ENCODE results near the gene HPS1. TPM values are rescaled to one million over a fixed set of nuclear protein-coding genes. Genes with fewer than 3 reads are reported as not detected.

HPS1 gene
- total RNA-seq, 1 experiment from 2014 or later = 31.1 TPM

DNA sequence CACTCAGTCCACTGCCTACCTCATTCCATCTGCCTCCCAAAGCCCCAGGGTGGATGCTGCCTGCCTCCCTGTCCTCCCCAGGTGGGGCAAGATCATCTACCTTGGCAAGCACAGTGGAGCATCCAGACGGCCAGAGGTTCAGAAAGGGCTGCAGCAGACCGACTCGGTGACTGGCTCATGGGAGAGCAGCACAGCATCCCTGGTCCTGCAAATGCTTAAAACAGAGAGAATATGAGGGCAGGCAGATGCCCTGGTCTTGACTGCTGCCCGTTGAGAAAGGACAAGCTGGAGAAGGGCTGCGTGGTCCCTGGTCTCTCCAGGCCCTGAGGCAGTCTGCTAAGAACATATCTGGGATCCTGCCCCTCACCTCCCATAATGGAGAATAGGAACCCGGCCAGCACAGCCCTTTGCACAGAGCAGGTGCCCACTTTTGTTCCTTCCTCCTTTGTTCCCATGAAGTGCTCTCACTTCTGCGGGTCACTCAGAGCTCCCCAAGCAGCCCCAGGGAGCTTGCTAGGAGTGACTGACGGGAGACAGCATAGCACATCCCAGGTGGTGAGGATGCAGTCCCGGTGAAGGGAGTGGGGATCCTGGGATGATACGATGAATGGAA, 1.4 kb downstream of the HPS1 start:
- in situ Hi-C loops (cut with HindIII; ENCODE audit: low pct_unique_long_range_greater_than_20kb, low sequenced_read_pairs) = no loop called here

DNA sequence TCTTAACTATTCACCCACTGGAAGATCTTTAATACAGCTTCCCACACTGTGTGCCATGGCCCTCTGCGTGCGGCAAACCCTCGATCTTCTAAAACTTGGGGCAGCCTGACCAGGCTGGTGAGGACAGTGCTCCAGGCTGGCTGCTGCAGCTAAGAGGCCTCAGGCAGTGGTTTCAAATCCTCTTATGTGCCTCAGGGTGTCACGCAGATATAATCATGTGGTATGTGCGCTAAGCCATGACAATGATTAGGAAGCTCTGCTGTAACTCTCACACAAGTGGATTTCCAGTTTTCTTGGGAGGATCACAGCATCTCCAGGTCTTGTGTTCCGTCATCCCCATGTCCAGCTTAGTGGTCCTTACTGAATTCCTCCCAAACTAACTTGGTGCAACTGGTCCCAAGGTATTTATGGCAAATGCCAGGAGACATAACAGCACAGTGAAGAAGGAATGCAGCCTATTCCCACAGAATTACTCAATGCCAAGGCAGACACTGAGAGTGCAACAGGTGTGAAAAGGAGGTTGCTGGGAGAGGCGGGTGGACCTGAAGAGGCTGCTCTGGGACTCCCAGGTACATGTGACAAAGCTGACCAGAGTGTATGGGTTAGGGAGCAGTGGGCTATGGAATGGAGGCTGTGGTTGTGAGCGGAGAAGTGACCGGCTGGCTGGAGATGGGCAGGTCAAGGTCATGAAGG, 2.3 kb downstream of the HPS1 start:
- DNase-seq (ENCODE audit: low read depth, low spot score) = no peak
- in situ Hi-C loops (cut with HindIII; ENCODE audit: low pct_unique_long_range_greater_than_20kb, low sequenced_read_pairs) = no loop called here

More for the DNA sequence above, 1.4 kb downstream of the HPS1 start:
- DNase-seq (ENCODE audit: low read depth, low spot score) = no peak

DNA sequence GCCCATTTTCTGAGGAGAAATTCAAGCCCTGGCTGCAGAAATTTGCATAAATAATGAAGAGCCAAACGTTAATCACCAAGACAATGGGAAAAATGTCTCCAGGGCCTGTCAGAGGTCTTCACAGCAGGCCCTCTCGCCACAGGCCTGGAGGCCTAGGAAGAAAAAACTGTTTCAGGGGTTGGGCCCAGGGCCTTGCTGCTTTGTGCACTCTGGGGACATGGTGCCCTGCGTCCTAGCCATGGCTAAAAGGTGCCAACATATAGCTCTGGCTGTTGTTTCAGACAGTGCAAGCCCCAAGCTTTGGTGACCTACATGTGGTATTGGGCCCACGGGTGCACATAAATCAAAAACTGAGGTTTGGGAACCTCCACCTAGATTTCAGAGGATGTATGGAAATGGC, 8.0 kb downstream of the HPS1 start:
- no peak for DNase-seq (ENCODE audit: low read depth, low spot score)
- in situ Hi-C loops (cut with HindIII; ENCODE audit: low pct_unique_long_range_greater_than_20kb, low sequenced_read_pairs) = no loop called here

DNA sequence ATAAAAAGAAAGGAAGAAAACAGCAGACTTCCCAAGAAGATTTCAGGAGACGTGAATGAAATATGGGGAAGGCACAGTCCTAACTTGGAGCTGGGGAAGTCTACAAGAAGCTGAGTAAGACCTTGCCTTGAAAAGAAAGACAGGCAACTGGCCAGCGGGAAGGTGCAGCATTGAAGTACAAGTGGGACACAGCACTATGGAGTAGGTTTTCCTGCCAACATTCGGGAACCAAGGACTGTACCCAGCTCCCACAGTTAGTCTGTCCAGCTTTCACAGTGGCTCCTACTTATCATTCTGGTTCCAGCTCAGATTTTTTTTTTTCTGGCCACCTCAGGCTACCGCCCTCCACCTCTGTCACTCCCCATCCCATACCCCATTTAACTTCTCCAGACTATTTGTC, 10.0 kb downstream of the HPS1 start:
- in situ Hi-C loops (cut with HindIII; ENCODE audit: low pct_unique_long_range_greater_than_20kb, low sequenced_read_pairs) = no loop called here
- DNase-seq (ENCODE audit: low read depth, low spot score) = no peak

DNA sequence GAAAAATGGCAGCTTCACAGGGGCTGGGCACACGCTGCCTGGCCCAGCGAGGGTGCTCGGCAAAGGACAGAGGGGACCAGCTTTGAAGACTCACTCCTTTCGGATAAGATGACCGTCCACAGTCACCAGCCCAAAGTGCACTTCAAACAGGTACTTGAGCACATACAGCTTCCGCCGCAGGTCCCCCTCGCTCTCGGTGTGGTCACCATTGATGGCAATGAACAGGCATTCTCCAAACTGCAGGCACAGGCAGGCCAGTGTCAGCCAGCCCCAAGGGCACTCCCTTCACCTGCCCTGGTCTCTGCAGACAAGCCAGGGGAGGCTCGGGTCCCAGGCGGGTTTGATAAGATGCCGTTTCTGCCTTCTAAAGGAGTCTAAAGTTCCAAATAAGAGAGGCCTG, 11.6 kb downstream of the HPS1 start:
- no peak for DNase-seq (ENCODE audit: low read depth, low spot score)
- in situ Hi-C loops (cut with HindIII; ENCODE audit: low pct_unique_long_range_greater_than_20kb, low sequenced_read_pairs) = no loop called here

DNA sequence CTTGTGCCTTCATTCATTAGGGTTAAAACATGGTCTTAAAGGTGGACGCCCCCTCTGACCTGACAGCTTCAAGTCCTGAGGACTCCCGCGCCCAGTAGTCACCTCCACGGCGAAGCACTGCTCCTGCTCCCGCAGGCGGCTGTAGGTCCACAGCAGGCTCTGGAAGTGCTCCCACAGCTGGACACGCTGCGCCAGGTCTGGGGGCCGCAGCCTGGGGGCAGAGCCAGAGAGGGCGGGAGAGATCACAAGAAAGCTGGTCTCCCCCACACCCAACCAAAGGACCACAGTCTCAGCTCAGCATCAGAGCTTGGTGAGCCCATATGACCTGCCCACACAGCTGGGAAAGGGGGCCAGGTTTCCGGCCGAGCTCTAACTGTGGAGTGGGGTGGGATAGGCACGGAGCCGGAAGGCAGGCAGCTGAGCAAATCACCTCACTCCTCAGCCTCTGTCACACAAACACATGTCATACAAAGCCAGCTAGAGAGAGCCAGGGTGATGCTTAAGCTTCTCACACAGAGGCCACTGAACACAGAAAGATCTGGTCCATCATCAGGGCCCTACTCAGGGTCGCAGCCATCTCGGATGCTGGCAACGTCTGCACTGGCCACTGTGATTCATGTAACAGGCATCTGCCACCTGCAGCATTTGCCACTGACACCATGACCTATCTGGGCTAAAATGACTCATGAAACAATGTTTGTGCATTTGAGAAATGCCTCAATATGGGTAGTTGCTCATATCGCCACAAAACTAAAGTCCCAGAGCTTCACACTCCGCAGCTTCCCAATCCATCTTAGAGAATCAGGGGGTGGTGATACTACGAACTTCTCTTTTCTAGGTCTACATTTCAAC, 12.6 kb downstream of the HPS1 start:
- DNase-seq (ENCODE audit: low read depth, low spot score) = no peak
- in situ Hi-C loops (cut with HindIII; ENCODE audit: low pct_unique_long_range_greater_than_20kb, low sequenced_read_pairs) = no loop called here

DNA sequence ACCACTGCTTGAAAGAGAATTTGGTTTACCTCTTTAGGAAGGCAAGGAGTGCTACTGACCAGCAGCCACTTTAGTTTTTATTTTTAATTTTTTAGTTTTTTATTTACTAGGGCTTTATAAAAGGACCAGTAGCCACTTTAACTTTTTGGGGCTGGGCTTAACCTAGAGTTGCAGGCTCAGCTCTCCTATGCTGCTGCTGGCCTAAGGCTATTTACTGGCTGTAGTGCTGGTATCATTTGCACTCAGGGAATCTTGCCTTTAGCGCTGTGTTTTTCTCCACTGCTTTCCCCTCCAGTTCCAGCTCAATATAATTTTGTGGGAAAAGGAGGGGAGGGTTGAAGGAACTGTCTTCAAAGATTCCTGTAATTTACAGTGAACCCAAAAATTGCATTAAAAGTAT, 13.4 kb downstream of the HPS1 start:
- no peak for DNase-seq (ENCODE audit: low read depth, low spot score)
- in situ Hi-C loops (cut with HindIII; ENCODE audit: low pct_unique_long_range_greater_than_20kb, low sequenced_read_pairs) = no loop called here

DNA sequence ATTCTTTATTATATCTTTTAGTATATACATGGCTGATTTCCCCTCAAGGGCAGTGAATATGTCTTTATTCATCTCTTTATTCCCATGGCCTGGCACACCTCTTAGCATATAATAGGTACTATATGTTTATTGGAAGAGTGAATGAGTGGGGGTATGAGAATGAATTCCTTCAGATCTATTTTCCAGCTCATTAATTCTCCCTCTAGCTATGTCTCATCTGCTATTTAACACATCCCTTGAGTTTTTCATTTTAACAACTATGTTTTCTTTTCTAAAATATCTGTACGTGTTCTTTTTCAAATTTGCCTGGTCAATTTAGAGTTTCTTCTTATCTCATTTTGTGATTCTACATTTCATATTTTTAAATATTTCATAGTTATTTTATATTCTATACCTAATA, 14.4 kb downstream of the HPS1 start:
- in situ Hi-C loops (cut with HindIII; ENCODE audit: low pct_unique_long_range_greater_than_20kb, low sequenced_read_pairs) = no loop called here
- DNase-seq (ENCODE audit: low read depth, low spot score) = no peak

DNA sequence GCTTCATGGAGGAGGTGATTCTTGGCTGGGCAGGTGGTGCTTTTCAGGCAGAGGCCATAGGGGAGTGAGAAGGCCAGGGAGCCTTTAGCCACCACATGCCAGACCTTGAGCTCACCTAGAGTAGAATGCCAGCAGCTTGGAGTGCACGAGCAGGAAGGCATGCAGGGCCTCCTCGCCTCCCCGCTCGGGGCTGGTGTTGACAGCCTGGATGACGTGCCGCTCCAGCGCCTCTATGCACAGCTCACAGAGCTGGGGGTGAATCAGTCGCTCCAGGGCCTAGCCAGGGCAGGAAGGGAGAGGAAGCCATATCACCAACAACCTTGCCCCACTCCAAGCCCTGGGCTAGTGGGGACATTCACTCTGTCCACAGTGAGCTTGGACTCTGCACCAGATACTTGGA, 15.7 kb downstream of the HPS1 start:
- no peak for DNase-seq (ENCODE audit: low read depth, low spot score)
- in situ Hi-C loops (cut with HindIII; ENCODE audit: low pct_unique_long_range_greater_than_20kb, low sequenced_read_pairs) = no loop called here

DNA sequence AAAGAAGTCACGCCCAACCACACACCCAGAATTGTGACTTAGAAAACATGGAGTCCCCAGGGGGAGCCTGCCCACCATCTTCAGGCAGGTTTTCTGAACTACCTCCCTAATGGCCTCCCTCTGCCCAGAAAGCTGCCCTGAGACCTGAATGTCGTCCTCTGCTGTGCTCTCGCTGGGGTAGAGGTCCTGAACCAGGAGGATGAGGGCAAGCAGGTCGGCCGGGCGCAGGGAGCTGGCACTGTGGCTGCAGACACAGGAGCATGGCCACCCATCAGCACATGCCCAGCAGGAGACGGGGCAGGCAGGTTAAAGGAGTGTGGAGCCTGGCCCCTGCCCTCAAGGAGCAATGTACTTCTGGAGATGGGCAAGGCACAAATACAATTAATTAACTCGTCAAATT, 16.3 kb downstream of the HPS1 start:
- in situ Hi-C loops (cut with HindIII; ENCODE audit: low pct_unique_long_range_greater_than_20kb, low sequenced_read_pairs) = no loop called here
- no peak for DNase-seq (ENCODE audit: low read depth, low spot score)

DNA sequence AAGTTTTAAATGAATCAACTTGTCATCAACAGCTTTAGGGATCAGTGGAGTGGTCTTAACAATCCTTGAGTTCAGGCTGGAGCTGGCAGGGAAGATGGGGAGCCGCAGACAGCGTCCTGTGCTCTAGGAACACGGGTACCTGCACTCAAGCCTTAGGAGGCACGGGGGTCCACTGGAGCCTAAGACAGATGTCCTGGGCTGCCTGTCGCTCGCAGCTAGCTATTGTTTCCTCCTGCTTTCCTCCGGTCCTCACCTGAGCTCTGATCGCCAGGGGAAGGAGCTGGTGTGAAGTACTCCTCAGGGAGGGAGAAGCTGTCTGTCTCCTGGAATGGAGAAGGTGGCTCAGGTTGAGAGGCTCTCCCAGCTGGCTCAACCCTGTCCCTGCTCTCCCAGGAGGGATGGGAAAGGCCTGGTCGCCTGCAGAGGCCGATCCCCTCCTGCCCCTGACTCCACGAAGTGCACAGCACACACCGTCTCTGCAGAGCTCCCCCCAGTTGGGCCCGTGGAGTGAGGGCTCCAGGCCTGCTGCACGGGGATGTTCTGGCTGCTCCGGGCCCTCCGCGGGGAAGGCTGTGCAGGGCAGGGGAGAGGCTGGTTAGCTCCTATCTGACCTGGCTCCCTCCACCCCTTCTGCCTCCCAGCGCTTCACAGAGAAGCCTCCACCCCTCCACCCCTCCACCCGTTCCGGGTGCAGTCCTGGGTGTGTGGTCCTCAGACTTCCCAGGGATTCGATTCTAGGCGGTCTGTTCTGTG, 17.2 kb downstream of the HPS1 start:
- in situ Hi-C loops (cut with HindIII; ENCODE audit: low pct_unique_long_range_greater_than_20kb, low sequenced_read_pairs) = no loop called here
- DNase-seq (ENCODE audit: low read depth, low spot score) = no peak

DNA sequence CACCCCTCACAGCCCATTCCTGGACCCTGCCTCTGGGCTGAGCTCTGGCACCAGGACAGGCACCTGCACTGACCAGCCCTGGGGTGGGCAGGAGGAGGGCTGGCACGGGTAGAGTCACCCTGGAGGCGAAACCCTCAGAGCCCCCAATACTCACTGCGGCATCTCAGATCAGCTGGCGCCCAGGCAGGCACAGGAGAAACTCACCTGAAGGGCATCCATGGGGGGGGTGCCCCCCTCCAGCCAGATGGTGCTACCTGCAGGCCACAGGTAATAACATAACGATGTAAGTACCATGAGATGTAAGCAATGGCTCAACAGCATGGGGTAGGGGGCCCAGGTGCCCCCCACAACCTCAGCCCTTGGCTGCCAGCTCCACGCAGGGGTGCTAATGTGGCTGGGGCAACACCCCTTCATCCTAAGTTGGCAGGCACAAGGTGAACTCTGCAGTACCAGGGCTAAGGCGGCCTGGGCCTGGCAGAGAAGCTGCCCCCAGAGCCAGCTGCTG, 19.7 kb downstream of the HPS1 start:
- DNase-seq (ENCODE audit: low read depth, low spot score) = no peak
- in situ Hi-C loops (cut with HindIII; ENCODE audit: low pct_unique_long_range_greater_than_20kb, low sequenced_read_pairs) = no loop called here

DNA sequence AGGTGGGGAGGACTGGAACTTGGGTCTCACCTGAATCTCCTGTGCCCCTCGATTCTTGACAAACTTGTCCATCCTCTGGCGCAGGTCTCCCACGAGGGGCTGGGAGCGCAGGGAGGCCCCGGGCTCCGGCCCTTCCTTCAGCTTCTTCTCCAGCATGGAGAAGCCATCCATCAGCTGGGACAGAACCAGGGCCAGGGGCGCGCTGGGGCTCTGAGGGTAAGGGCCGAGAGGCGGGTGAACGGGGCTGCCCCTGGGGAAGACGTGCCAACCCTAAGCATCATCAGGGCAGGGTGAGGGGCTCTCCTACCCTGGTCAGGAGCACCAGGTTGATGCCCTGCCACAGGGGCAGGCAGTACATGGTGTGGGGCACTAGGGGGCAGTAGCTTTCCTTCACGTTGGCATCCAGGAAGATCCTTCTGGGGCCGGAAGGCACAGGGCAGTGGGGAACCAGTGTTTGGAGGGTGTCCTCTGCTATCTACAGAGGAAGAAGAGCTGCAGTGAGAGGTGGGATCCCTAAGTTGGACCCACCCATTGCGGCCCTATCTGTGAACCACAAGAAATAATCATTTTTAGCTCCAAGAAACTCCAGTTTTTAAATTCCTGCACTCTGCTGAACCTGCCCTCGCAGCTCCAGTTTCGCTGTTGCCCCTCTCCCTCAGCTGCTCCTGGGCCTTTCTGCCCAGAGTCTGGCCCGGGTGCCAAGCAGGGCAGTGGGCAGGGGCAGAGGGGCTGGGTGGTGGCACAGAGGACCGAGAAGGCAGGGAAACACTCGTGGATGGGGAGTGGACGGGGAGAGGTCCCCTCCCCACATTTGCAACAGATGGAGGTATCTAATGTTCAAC, 21.0 kb downstream of the HPS1 start:
- DNase-seq (ENCODE audit: low read depth, low spot score) = peak; percentile 73
- in situ Hi-C loops (cut with HindIII; ENCODE audit: low pct_unique_long_range_greater_than_20kb, low sequenced_read_pairs) = no loop called here

DNA sequence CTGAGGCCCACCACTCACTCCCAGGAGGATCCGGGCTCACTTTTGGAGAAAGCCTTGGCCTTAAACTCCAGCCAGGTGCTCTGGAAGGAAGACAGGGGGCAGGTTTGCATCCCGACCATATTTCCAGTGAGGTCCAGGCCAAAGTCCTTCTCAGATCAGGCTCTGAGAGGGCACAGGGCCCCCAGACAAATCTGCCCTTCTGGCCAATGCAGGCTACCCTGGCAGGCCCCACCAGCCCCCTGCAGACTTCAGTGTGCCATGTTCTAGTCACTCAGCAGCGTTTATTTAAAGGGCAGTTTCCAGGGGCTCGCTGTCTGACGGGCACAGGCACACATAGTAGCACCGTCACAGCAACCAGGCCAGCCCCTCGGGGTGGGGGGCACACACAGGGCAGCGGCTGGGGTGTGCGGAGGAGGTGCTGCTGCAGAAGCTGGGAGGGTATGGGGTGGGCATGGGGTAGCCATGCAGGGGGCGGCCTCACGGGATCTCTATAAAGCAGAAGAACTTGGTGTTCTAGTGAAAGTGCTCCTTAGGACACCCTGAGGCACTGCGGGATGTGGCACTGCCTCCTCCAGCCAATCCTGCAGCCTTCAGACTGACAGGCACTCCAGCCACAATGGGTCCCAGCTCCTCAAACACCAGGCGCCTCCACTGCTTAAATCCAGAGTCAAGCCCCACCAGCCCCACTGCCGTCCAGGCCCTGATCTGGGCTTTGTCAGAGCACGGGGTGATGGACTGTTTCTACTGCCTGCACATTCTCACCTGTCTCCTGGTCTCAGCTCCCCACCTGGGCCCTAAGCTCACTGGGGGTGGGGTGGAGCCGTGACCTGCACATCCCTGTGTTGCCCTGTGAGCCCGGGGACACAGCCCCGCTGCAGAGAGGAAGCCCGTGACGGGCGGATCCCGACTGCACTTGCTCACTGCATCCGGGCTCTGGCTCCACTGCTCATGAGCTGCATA, 22.2 kb downstream of the HPS1 start:
- DNase-seq (ENCODE audit: low read depth, low spot score) = no peak
- in situ Hi-C loops (cut with HindIII; ENCODE audit: low pct_unique_long_range_greater_than_20kb, low sequenced_read_pairs) = no loop called here

DNA sequence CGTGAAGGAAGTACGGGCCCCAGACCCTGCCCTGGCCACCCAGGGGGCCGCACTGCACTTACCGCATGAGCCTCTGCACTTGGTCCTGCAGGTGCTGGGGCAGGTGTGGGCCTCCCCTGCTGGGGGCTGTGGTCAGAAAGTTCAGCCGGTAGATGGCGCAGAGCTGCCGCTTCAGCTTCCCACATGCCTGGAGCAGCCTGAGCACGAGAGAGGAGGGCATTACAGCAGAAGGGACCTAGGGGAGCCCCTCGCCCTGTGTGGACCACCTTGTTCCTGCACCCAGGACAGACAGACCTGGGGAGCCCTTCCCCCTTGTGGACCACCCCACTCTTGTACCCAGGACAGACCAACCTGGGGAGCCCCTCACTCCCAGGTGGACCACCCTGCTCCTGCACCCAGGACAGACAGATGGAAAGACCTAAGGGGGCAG, 23.0 kb downstream of the HPS1 start:
- DNase-seq (ENCODE audit: low read depth, low spot score) = peak; percentile 58
- in situ Hi-C loops (cut with HindIII; ENCODE audit: low pct_unique_long_range_greater_than_20kb, low sequenced_read_pairs) = no loop called here

DNA sequence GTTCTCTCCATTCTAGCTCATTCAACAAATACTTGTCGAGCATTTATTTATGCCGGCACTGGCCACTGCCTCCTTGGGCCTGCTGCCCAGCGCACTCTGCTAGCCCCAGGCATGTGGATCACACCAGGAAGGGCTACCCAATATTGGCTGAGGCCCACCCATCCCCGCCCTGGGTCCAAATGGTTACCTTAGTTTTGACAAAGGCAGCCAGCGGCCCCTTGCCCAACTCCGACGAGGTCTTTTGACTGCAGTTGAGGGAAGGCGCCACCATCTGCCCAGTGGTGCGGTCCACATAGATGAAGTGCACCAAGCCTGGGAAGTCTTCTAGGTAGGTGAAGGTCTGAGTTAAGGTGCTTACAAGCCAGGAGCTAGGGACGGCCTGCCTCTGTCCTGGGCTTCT, 24.6 kb downstream of the HPS1 start:
- DNase-seq (ENCODE audit: low read depth, low spot score) = no peak
- in situ Hi-C loops (cut with HindIII; ENCODE audit: low pct_unique_long_range_greater_than_20kb, low sequenced_read_pairs) = no loop called here
